Heart right ventricle (tissue), 16 donors: ENCODE measurements around the gene KIF1A. TPM values are rescaled to one million over a fixed set of nuclear protein-coding genes. Genes with fewer than 3 reads are reported as not detected.

Experiments used
- ATAC-seq, 8 donors: fragments of 200-7000 bp; cut with Tn5 transposase; one replicate each; pipeline ENCODE4 v1.9.1; 2020; ENCODE audit warnings: mild to moderate bottlenecking in 8 of 8, moderate library complexity in 8 of 8, moderate number of reproducible peaks in 1 of 8
- DNase-seq, 2 donors: peaks; one replicate each; pipeline ENCODE4 v3.0.0-alpha.2; 2020
- H3K27ac ChIP-seq, 10 donors: fragments of 200-600 bp; sonication (generic) in 2 of 10; one replicate each; pipeline versions ENCODE4 v1.5.0 to v1.8.0; 2020 to 2022; ENCODE audit warnings: mild to moderate bottlenecking in 3 of 10
- H3K27me3 ChIP-seq, 7 donors: fragments of 200-600 bp; one replicate each; pipeline ENCODE4 v1.8.0; 2021 to 2022; ENCODE audit warnings: mild to moderate bottlenecking in 2 of 7
- H3K36me3 ChIP-seq, 9 donors: fragments of 200-600 bp; sonication (generic) in 1 of 9; one replicate each; pipeline versions ENCODE4 v1.5.0 to v1.8.0; 2020 to 2022; ENCODE audit warnings: mild to moderate bottlenecking in 2 of 9
- H3K4me1 ChIP-seq, 9 donors: fragments of 200-600 bp; sonication (generic) in 1 of 9; one replicate each; pipeline versions ENCODE4 v1.5.0 to v1.8.0; 2020 to 2022; ENCODE audit warnings: mild to moderate bottlenecking in 4 of 9
- H3K4me3 ChIP-seq, 10 donors: fragments of 200-600 bp; sonication (generic) in 2 of 10; one replicate each; pipeline versions ENCODE4 v1.5.0 to v1.8.0; 2020 to 2022; ENCODE audit warnings: mild to moderate bottlenecking in 7 of 10, moderate library complexity in 2 of 10
- H3K9me3 ChIP-seq, 11 donors: fragments of 200-600 bp in 10 of 11; sonication (generic) in 2 of 11; one replicate each; pipeline versions ENCODE4 v1.5.0 to v1.8.0; 2013 to 2022; ENCODE audit warnings: mild to moderate bottlenecking in 2 of 11, control low read depth in 1 of 11, moderate library complexity in 1 of 11
- CTCF ChIP-seq, 9 donors: fragments of 200-600 bp; sonication (generic) in 2 of 9; IDR thresholded peaks; one replicate each; pipeline versions ENCODE4 v1.5.0 to v1.8.0; 2021 to 2022; ENCODE audit warnings: antibody characterized with exemption in 9 of 9, mild to moderate bottlenecking in 5 of 9, moderate library complexity in 1 of 9
- WGBS, 2 donors: extraction: QIAGEN DNeasy Blood & Tissue Kit; methylation state at CpG; one replicate each; pipeline ENCODE4 v1.1.7; 2013; ENCODE audit warnings: inconsistent platforms in 1 of 2; 5-methylcytosine and 5-hydroxymethylcytosine counted together
- intact Hi-C, 10 donors: fragments of 100-400 bp; cut with DNase I; formaldehyde crosslinking; loops; one replicate each; pipeline versions ENCODE4 v1.11.1 to v1.14.2; 2022
- polyA plus RNA-seq, 2 donors: library from polyadenylated mRNA; stranded (reverse); fragments of 200-250 nt; gene quantifications; one replicate each; pipeline ENCODE4 v1.2.3, GENCODE V29; 2013
- total RNA-seq, 10 donors: library from RNA; stranded (reverse); fragmentation: NEBNext Ultra II Directional in 3 of 10; extraction: Animal tissue kit (Norgen Biotek cat#: 25700) in 3 of 10; gene quantifications; one replicate each; pipeline versions ENCODE4 v1.2.1 to v1.2.4, GENCODE V29; 2021 to 2023
- donor health status: Arrhythmogenic right ventricular cardiomyopathy.
- donor health status: ischemic (EF 13 %, LVEDD 7.1; RV severe dilation, severe dysfunction).
- donor health status: healthy with polysubstance abuse.
- donor health status: DM: no; HTN: yes; CAD: no.
- donor health status: DM: no; HTN: no; CAD: no.
- donor health status: ischemic (EF 25% LVEDD 6.9; RV normal size, moderate dysfunction).
- donor health status: ischemic (EF 25% LVEDD 5.7; RV mildly dilated, moderate dysfunction).
- donor health status: healthy.
- donor health status: DM: yes; HTN: yes; CAD: no.
- donor health status: Ischemic cardiomyopathy.
- donor health status: ischemic (EF 35%, LVEDD 5.7; RV mildly dilated, moderate dysfunction).
- donor health status: nonischemic (EF 11% LVEDD 7.7; RV severe dilation, severe dysfunction).
- donor health status: DM: yes; HTN: yes; CAD: no.
- donor health status: PGD.
- donor health status: ischemic (EF 29% LVEDD 5.4; RV normal size, mild dysfunction).
- donor health status: nonischemic (EF 23%, LVEDD 6.1; RV moderate dilation, normal function).

Gene KIF1A
- total and polyA plus RNA-seq, 12 donors, result 0.37 to 21.4 (median 1.4) TPM

GRCh38 chr2:240794178-240794721 lies 25.8 kb downstream of the KIF1A start:
- Histone ChIP-seq H3K4me3 (no peak overlapping the region), H3K27me3 (peaks cover 0 to 32% (median 21%) of the 10 kb centered on the region in 7 donors), H3K4me1 (peaks cover 0 to 3% (median 0%) of the 10 kb centered on the region in 9 donors), H3K27ac (no peak overlapping the region), H3K36me3 (no peaks in the 10 kb centered on the region), H3K9me3 (no peaks in the 10 kb centered on the region)
- no peak for ATAC-seq
- DNase-seq, result peak in 1 of 2 donors; percentile 3
- intact Hi-C loops, result no loop called here
- 81 to 86% methylated on average over 17 of the region's 17 CpGs for WGBS, 2 donors
- TF ChIP-seq CTCF (IDR thresholded peaks at IDR 0.05), result no peak

- H3K27ac ChIP-seq, result no peak overlapping the region
- peak in 1 of 2 donors; percentile 1 for DNase-seq
Observed at GRCh38 chr2:240793313-240794177, 26.5 kb downstream of the KIF1A start.

GRCh38 chr2:240792629-240793312 lies 27.2 kb downstream of the KIF1A start:
- intact Hi-C loops, result no loop called here
- no peak for TF ChIP-seq CTCF (IDR thresholded peaks at IDR 0.05)
- Histone ChIP-seq H3K27me3 (peaks cover 0 to 19% (median 6%) of the 10 kb centered on the region in 7 donors), H3K36me3 (no peaks in the 10 kb centered on the region), H3K4me3 (no peak overlapping the region), H3K4me1 (no peaks in the 10 kb centered on the region), H3K27ac (no peak overlapping the region), H3K9me3 (no peaks in the 10 kb centered on the region)
- 73 to 77% methylated on average over 19 of the region's 19 CpGs for WGBS, 2 donors
- DNase-seq (peak in 1 of 2 donors; percentile 1), ATAC-seq (no peak)

More at GRCh38 chr2:240793313-240794177, 26.5 kb downstream of the KIF1A start:
- H3K4me3 ChIP-seq, result no peak overlapping the region
- WGBS, 2 donors, result 86 to 91% methylated on average over 21 of the region's 21 CpGs
- no peaks in the 10 kb centered on the region for H3K36me3 ChIP-seq
- H3K27me3 ChIP-seq, result peaks cover 0 to 25% (median 14%) of the 10 kb centered on the region in 7 donors
- H3K9me3 ChIP-seq, result no peaks in the 10 kb centered on the region
- H3K4me1 ChIP-seq, result no peaks in the 10 kb centered on the region
- intact Hi-C loops, result no loop called here
- ATAC-seq, result no peak
- TF ChIP-seq CTCF (IDR thresholded peaks at IDR 0.05), result no peak
